ENCODE data around the gene MED19.
"Not testable (repeated sequence)": the region's sequence is repeated elsewhere in the genome, so short reads cannot be mapped to it uniquely, and the experiment has no call there.

MED19 gene

DNA sequence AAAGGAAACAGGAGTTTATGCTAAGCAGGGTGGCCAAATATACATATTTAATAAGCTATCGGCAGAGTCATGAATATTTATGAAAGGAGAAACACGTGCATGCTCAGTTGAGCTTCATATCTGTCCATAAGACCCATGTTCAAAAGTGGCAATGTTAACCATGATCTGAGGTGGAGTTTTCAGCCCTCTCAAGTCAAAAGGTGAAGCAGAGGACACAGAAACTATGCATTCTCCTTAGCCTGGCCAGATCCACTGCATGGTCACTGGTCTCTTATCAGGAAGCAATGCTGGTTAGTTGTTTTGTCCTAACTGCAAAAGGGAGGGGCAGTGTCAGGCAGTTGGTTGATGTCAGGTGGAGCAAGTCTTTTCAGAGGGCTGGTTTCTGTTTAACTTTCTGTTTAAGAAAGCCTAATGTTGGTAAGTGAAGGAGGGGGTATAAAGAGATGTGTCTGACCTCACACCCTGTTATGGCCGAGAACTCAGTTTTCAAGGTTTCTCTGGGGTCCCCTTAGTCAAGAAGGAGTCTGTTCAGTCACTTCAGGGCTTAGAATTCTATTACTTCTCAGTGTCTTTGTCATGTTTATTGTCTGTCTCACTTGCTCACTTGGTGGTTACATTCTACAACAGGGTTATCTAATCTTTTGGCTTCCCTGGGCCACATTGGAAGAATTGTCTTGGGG lies 23.7 kb upstream of the MED19 start:
- no peaks in the 10 kb centered on the region for H3K27me3 ChIP-seq (ENCODE audit: control insufficient read depth, insufficient read depth, low read length)
- H3K9ac ChIP-seq (ENCODE audit: low read depth, low read length) = no peak overlapping the region
- no peak overlapping the region for H3K4me3 ChIP-seq (ENCODE audit: low read depth, low read length)
- H3K27ac ChIP-seq (ENCODE audit: low read depth, low read length) = peak overlapping the region; percentile 60
- H3K36me3 ChIP-seq (ENCODE audit: control insufficient read depth, insufficient read depth, low read length) = peaks cover 34% of the 10 kb centered on the region
- H3K4me1 ChIP-seq (ENCODE audit: control insufficient read depth, insufficient read depth, low read length) = peaks cover 12% of the 10 kb centered on the region; the same call in 1 of the 2 replicates
- H3K9me3 ChIP-seq (ENCODE audit: control insufficient read depth, insufficient read depth, low read length) = no peaks in the 10 kb centered on the region

DNA sequence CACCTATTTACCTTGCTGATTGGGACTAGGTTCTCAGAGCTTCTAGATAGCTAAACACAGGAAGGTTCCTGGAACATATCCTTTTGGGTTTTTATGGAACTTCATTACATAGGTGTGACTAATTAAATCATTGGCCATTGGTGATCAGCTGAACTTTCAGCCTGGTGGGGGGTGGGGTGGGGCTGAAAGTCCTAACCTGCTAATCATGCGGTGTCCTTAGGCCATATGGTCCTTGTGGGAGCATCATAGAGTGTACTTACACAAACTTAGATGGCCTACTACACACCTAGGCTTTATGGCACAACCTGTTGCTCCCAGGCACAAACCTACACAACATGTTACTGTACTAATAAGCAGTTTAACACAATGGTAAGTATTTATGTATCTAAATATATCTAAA lies 20.6 kb upstream of the MED19 start:
- no peaks in the 10 kb centered on the region for H3K9me3 ChIP-seq (ENCODE audit: control insufficient read depth, insufficient read depth, low read length)
- H3K36me3 ChIP-seq (ENCODE audit: control insufficient read depth, insufficient read depth, low read length) = peaks cover 11% of the 10 kb centered on the region
- no peak overlapping the region for H3K27ac ChIP-seq (ENCODE audit: low read depth, low read length)
- H3K27me3 ChIP-seq (ENCODE audit: control insufficient read depth, insufficient read depth, low read length) = no peaks in the 10 kb centered on the region
- no peak overlapping the region for H3K4me3 ChIP-seq (ENCODE audit: low read depth, low read length)
- peaks cover 21% of the 10 kb centered on the region for H3K4me1 ChIP-seq (ENCODE audit: control insufficient read depth, insufficient read depth, low read length)
- no peak overlapping the region for H3K9ac ChIP-seq (ENCODE audit: low read depth, low read length)

DNA sequence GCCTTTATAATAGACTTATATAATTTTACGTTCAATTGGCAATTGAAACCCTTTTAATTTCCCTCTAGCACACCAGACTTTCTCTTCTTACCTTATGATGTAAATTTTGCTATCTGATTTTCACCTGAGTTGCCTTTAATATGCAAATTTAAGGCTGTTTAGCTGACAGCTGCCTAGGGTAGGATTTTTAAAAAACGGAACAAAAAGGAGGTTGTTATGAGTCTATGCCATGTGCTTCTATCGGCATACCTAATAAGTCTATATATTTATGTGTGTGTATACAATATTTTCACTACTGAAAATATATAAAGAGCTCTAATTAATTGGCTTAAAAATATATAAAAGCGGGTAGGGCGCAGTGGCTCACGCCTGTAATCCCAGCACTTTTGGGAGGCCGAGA lies 17.5 kb upstream of the MED19 start:
- Histone ChIP-seq H3K4me3 (ENCODE audit: low read depth, low read length) (no peak overlapping the region), H3K27me3 (ENCODE audit: control insufficient read depth, insufficient read depth, low read length) (no peaks in the 10 kb centered on the region), H3K4me1 (ENCODE audit: control insufficient read depth, insufficient read depth, low read length) (peaks cover 14% of the 10 kb centered on the region), H3K9ac (ENCODE audit: low read depth, low read length) (no peak overlapping the region), H3K9me3 (ENCODE audit: control insufficient read depth, insufficient read depth, low read length) (no peaks in the 10 kb centered on the region), H3K36me3 (ENCODE audit: control insufficient read depth, insufficient read depth, low read length) (0 out of 2 replicates have a peak, but pooled peaks cover 6% of the 10 kb centered on the region), H3K27ac (ENCODE audit: low read depth, low read length) (peak overlapping the region; percentile 7)

GRCh38 chr11:57728829-57729228 lies 16.8 kb upstream of the MED19 start:
- H3K36me3 ChIP-seq (ENCODE audit: control insufficient read depth, insufficient read depth, low read length) = peaks cover 11% of the 10 kb centered on the region
- peaks cover 14% of the 10 kb centered on the region for H3K4me1 ChIP-seq (ENCODE audit: control insufficient read depth, insufficient read depth, low read length)
- no peak overlapping the region for H3K9ac ChIP-seq (ENCODE audit: low read depth, low read length)
- peak overlapping the region; percentile 7 for H3K27ac ChIP-seq (ENCODE audit: low read depth, low read length)
- H3K27me3 ChIP-seq (ENCODE audit: control insufficient read depth, insufficient read depth, low read length) = no peaks in the 10 kb centered on the region
- H3K9me3 ChIP-seq (ENCODE audit: control insufficient read depth, insufficient read depth, low read length) = no peaks in the 10 kb centered on the region
- H3K4me3 ChIP-seq (ENCODE audit: low read depth, low read length) = no peak overlapping the region

GRCh38 chr11:57727185-57727584 lies 15.2 kb upstream of the MED19 start:
- Histone ChIP-seq H3K4me3 (ENCODE audit: low read depth, low read length) (no peak overlapping the region), H3K36me3 (ENCODE audit: control insufficient read depth, insufficient read depth, low read length) (peaks cover 14% of the 10 kb centered on the region), H3K9me3 (ENCODE audit: control insufficient read depth, insufficient read depth, low read length) (no peaks in the 10 kb centered on the region), H3K4me1 (ENCODE audit: control insufficient read depth, insufficient read depth, low read length) (peaks cover 14% of the 10 kb centered on the region), H3K9ac (ENCODE audit: low read depth, low read length) (no peak overlapping the region), H3K27ac (ENCODE audit: low read depth, low read length) (peak overlapping the region; percentile 17), H3K27me3 (ENCODE audit: control insufficient read depth, insufficient read depth, low read length) (no peaks in the 10 kb centered on the region)

- H3K9ac ChIP-seq (ENCODE audit: low read depth, low read length); H3K27me3 ChIP-seq (ENCODE audit: control insufficient read depth, insufficient read depth, low read length); H3K9me3 ChIP-seq (ENCODE audit: control insufficient read depth, insufficient read depth, low read length); H3K27ac ChIP-seq (ENCODE audit: low read depth, low read length); H3K4me3 ChIP-seq (ENCODE audit: low read depth, low read length); H3K4me1 ChIP-seq (ENCODE audit: control insufficient read depth, insufficient read depth, low read length): not testable (repeated sequence)
- H3K36me3 ChIP-seq (ENCODE audit: control insufficient read depth, insufficient read depth, low read length) = peaks cover 26% of the 10 kb centered on the region
Measured at GRCh38 chr11:57716726-57717125, 4.7 kb upstream of the MED19 start.

DNA sequence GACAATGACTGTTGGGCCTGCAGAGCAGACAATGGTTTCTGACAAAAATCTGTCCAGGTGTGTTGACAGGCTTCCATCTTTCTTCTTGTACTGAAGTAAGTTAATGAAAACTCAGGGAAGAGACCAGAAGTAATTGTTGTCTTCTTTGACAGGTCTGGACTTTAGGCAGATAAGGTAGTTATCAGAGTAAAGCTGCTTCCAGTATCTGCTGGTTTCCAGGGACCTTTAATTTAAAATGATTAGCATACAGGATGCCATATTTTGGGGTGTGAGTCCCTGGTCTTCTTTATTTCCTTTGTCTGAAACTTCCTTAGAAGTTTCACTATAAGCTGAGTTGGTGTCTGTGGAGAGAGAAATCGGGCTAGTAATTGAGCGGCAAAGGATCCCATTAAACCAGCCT lies 1.8 kb upstream of the MED19 start:
- H3K27ac ChIP-seq (ENCODE audit: low read depth, low read length) = no peak overlapping the region
- peak overlapping the region; percentile 97 for H3K4me3 ChIP-seq (ENCODE audit: low read depth, low read length)
- H3K9me3 ChIP-seq (ENCODE audit: control insufficient read depth, insufficient read depth, low read length) = 0 out of 2 replicates have a peak, but pooled peaks cover 4% of the 10 kb centered on the region
- no peaks in the 10 kb centered on the region for H3K27me3 ChIP-seq (ENCODE audit: control insufficient read depth, insufficient read depth, low read length)
- H3K4me1 ChIP-seq (ENCODE audit: control insufficient read depth, insufficient read depth, low read length) = peaks cover 8% of the 10 kb centered on the region
- peaks cover 16% of the 10 kb centered on the region for H3K36me3 ChIP-seq (ENCODE audit: control insufficient read depth, insufficient read depth, low read length)
- H3K9ac ChIP-seq (ENCODE audit: low read depth, low read length) = no peak overlapping the region; the same call in 1 of the 2 replicates

DNA sequence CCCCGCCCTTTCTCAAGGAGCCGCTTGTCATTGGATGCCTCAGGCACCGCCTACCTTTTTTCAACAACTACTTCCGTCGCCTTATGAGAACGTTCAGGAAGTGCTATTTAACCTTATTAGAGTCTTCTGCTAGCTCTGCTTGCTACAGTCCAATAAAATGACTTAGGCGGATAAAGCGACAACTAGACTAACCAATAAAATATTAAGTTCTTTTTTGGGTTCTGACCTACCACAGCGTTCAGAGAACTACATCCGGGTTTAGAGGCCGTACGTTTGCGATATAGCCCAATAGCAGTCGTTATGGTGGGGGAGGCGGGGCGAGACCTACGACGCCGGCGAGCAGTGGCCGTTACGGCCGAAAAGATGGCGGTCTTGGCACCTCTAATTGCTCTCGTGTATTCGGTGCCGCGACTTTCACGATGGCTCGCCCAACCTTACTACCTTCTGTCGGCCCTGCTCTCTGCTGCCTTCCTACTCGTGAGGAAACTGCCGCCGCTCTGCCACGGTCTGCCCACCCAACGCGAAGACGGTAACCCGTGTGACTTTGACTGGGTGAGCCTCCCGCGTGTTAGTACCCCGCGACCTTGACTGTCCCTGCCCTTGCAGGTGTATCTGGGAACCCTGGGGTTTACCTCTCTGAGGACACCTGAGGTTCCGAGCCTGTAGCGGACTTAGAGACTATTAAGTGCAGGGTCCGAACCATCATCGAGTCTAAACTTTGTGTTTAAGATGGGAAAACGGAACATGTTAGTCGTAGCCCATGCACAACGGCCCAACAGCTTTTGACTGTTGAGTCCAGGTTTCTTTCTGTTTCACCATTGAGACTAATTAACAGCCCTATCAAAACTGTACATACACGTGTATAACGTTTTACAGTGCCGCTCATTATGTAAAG lies 488 bp upstream of the MED19 start, which contains the start of gene TMX2:
Gene TMX2 (plus strand): TSS at position 338 of the 895 bp plus-strand sequence. CDS start 26 bp downstream, at position 364.
- peak within 1 kb of the TSS; percentile 94 for H3K9ac ChIP-seq (ENCODE audit: low read depth, low read length)
- H3K27ac ChIP-seq (ENCODE audit: low read depth, low read length) = peak within 1 kb of the TSS; percentile 97
- H3K4me1 ChIP-seq (ENCODE audit: control insufficient read depth, insufficient read depth, low read length) = peaks cover 8% of the 10 kb centered on the region
- H3K9me3 ChIP-seq (ENCODE audit: control insufficient read depth, insufficient read depth, low read length) = no peaks in the 10 kb centered on the region
- no peaks in the 10 kb centered on the region for H3K27me3 ChIP-seq (ENCODE audit: control insufficient read depth, insufficient read depth, low read length)
- peak within 1 kb of the TSS; percentile 97 for H3K4me3 ChIP-seq (ENCODE audit: low read depth, low read length)
- 0 out of 2 replicates have a peak, but pooled peaks cover 12% of the 10 kb centered on the region for H3K36me3 ChIP-seq (ENCODE audit: control insufficient read depth, insufficient read depth, low read length)

DNA sequence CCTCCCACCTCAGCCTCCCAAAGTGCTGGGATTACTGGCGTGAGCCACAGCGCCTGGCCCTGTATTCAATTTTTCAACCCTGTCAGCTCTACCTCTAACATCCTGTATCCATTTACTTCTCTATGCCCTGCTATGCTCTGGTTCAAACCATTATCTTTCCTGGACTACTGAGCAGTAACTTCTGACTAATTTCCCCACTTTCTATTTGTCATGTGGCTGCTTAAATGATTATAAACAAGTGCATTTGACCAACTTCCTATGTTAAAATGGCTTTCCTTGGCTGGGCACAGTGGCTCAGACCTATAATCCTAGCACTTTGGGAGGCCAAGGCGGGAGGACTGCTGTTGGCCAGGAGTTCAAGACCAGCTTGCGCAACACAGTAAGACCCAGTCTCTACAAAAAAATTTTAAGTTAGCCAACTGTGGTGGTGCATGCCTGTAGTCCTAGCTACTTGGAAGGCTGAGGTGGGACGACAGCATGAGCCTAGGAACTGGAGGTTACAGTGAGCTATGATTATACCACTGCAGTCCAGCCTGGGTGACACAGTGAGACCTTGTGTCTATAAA lies 2.1 kb downstream of the MED19 start:
- Histone ChIP-seq H3K9me3 (ENCODE audit: control insufficient read depth, insufficient read depth, low read length) (no peaks in the 10 kb centered on the region), H3K4me3 (ENCODE audit: low read depth, low read length) (no peak overlapping the region), H3K4me1 (ENCODE audit: control insufficient read depth, insufficient read depth, low read length) (peaks cover 8% of the 10 kb centered on the region), H3K9ac (ENCODE audit: low read depth, low read length) (no peak overlapping the region), H3K36me3 (ENCODE audit: control insufficient read depth, insufficient read depth, low read length) (peaks cover 17% of the 10 kb centered on the region; the same call in 1 of the 2 replicates), H3K27me3 (ENCODE audit: control insufficient read depth, insufficient read depth, low read length) (no peaks in the 10 kb centered on the region), H3K27ac (ENCODE audit: low read depth, low read length) (no peak overlapping the region)

DNA sequence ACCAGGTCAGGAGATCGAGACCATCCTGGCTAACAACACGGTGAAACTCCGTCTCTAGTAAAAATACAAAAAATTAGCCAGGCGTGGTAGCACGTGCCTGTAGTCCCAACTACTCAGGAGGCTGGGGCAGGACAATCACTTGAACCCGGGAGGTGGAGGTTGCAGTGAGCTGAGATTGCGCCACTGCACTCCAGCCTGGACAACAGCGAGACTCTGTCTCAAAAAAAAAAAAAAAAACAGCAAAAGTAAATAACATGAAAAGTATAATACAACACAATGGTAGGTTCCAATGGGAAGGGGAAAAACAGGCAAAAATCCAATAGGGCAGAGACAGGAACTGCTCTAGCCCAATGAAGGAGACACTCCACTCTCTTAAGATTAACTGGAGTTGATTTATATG lies 6.6 kb downstream of the MED19 start:
- H3K27ac ChIP-seq (ENCODE audit: low read depth, low read length); H3K4me1 ChIP-seq (ENCODE audit: control insufficient read depth, insufficient read depth, low read length); H3K9me3 ChIP-seq (ENCODE audit: control insufficient read depth, insufficient read depth, low read length); H3K9ac ChIP-seq (ENCODE audit: low read depth, low read length); H3K4me3 ChIP-seq (ENCODE audit: low read depth, low read length); H3K27me3 ChIP-seq (ENCODE audit: control insufficient read depth, insufficient read depth, low read length): not testable (repeated sequence)
- peaks cover 54% of the 10 kb centered on the region for H3K36me3 ChIP-seq (ENCODE audit: control insufficient read depth, insufficient read depth, low read length)

DNA sequence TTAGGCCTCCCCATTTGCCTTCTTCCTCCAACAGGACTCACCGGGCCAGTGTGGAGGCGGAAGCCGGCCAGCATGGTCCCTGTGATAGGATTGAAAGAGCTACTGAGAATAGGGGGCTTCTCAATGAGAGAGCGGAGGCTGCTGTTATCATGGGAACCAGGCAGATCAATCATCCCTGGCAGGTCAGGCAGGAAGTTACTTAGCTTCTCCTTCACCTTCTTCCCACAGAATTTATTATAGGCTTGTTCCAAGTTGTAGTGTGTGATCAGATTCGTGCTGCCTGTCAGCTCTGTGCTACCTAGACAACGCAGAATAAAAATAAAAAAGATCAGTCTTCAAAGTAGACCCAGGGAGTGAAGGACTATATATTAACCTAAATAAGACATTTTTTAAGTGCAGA lies 7.1 kb downstream of the MED19 start:
- Histone ChIP-seq H3K9ac (ENCODE audit: low read depth, low read length) (no peak overlapping the region), H3K9me3 (ENCODE audit: control insufficient read depth, insufficient read depth, low read length) (no peaks in the 10 kb centered on the region), H3K4me3 (ENCODE audit: low read depth, low read length) (no peak overlapping the region), H3K27ac (ENCODE audit: low read depth, low read length) (no peak overlapping the region), H3K4me1 (ENCODE audit: control insufficient read depth, insufficient read depth, low read length) (no peaks in the 10 kb centered on the region), H3K36me3 (ENCODE audit: control insufficient read depth, insufficient read depth, low read length) (peaks cover 57% of the 10 kb centered on the region), H3K27me3 (ENCODE audit: control insufficient read depth, insufficient read depth, low read length) (no peaks in the 10 kb centered on the region)

All from HUES48 (cell line).